H1 (cell line): ENCODE data around the gene TADA3. TPM values are rescaled to one million over a fixed set of nuclear protein-coding genes. Genes with fewer than 3 reads are reported as not detected.

Experiments
- CHD2 ChIP-seq: IDR thresholded peaks from 2 replicates; pipeline ENCODE4 v1.6.1; 2012; ENCODE audit warnings: low read length, improper control_type of control experiment
- CHD7 ChIP-seq: fragments of 300-600 bp; sonication (generic); IDR thresholded peaks from 2 replicates; pipeline ENCODE4 v1.7.1; 2012; ENCODE audit warnings: low read length, moderate library complexity, mild to moderate bottlenecking, inconsistent platforms; ENCODE audit not compliant: insufficient replicate concordance
- polyA plus RNA-seq, 7 experiments: library from polyadenylated mRNA; depleted of rRNA in 3 of 7; stranded (reverse) in 5 of 7; unstranded in 2 of 7; fragments of >200 nt in 5 of 7; fragments of 200-250 nt in 2 of 7; gene quantifications; 1 replicate in 5 of 7; 2 replicates in 1 of 7; 4 replicates in 1 of 7; pipeline versions ENCODE4 v1.2.1 to v1.2.3, GENCODE V29; 2011 to 2013; ENCODE audit warnings: missing spikeins in 2 of 7, mixed read lengths in 2 of 7
- total RNA-seq: library from RNA; stranded (reverse); fragmentation: NEBNext Ultra II Directional; extraction: Animal tissue kit (Norgen Biotek cat#: 25700); gene quantifications from 2 replicates; pipeline ENCODE4 v1.2.1, GENCODE V29; 2021

The TADA3 gene
- total and polyA plus RNA-seq, 2 of the 8 experiments (the other 6 are each of a cell fraction or from before 2014, with no cell fraction given) = 43.4 to 50.3 TPM

GRCh38 chr3:9786825-9787669 is 5.2 kb downstream of the TADA3 start (continued):
- TF ChIP-seq CHD7 (no peak), CHD2 (no peak)
